GM20000 (cell line): ENCODE measurements around the gene POU4F2.

Source experiments
- DNase-seq: peaks from one replicate; pipeline ENCODE4 v3.0.0; 2012; ENCODE audit warnings: low spot score
- TF ChIP-seq, protein P1 (sequence below): IDR thresholded peaks from 2 replicates; pipeline ENCODE4 v1.5.1; 2012; ENCODE audit warnings: mild to moderate bottlenecking, control low read depth; ENCODE audit errors: extremely low read depth, missing control alignments

Gene POU4F2

DNA sequence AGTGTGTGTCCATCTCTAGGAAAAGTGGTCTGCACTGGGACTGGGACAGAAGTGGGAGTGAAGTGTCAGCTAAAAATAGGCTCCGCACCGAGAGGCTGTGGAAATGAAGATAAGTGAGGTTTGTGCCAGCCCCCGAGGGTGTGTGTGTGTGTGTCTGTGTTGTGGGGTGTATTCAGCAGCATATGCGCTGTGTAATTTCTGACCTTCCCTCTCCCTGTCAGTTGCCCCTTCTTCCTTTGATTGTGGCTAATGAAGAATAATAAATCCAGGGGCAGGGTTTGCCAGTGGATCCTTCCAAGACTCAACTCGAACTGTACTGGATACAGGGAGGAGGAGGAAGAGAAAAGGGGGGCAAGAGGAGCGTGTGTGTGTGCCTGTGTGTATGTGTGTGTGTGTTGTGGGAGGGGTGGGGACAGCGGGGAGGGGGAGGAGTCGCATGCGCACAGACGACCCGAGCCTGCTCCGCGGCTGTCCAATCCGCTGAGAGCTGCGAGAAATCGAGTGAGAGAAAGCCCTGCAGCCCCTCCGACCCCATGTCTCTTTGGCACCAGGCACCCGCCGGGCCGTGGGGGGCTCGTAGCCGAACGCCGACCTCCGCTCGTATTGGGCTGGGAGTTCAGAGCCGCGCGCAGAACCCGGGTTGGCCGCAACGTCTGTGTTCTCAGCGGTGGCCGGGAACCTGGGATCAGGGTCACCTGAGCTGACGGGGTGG is 916 bp upstream of the POU4F2 start:
- TF ChIP-seq, protein P1, sequence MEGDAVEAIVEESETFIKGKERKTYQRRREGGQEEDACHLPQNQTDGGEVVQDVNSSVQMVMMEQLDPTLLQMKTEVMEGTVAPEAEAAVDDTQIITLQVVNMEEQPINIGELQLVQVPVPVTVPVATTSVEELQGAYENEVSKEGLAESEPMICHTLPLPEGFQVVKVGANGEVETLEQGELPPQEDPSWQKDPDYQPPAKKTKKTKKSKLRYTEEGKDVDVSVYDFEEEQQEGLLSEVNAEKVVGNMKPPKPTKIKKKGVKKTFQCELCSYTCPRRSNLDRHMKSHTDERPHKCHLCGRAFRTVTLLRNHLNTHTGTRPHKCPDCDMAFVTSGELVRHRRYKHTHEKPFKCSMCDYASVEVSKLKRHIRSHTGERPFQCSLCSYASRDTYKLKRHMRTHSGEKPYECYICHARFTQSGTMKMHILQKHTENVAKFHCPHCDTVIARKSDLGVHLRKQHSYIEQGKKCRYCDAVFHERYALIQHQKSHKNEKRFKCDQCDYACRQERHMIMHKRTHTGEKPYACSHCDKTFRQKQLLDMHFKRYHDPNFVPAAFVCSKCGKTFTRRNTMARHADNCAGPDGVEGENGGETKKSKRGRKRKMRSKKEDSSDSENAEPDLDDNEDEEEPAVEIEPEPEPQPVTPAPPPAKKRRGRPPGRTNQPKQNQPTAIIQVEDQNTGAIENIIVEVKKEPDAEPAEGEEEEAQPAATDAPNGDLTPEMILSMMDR = no peak
- no peak for DNase-seq

DNA sequence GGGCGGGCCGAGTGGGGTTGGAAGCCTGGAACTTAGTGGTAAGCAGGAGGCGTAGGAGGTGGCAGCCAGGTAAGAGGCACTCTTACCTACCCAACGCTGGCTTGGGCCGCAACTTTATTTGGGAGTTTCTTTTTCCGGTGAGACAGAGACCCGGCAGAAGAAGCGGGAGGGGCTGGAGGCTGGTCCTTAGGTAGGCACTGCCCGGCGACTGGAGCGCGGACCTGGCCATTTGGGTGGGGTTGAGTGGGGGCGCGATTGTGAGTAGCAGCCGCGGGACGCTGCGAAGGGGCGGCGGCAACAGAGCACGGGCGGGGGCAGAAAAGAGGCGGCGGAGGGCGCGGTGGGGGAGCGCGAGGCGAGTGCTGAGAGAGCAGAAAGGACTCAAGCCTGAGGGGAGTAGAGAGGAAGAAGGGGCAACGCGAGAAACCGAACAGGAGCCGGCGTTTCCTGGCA is 334 bp upstream of the POU4F2 start:
- no peak for DNase-seq
- TF ChIP-seq, protein P1 = no peak

DNA sequence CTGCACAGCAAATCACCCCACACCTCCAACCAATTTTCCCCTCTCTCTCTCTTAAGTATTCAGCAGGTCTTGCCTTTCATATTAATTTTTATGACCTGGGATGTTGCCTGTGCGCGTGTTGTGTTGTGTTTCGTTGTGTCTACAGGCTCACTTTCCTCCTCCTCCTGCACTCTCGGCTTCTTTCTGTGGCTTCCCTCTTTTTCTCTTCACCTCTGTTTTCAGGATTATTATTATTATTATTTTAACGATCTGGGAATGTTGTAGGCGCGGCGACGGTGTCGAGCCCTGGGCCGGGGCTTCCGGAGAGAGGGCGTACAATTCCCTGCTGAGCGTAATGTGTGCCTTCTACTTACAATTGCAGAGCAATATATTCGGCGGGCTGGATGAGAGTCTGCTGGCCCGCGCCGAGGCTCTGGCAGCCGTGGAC is 826 bp downstream of the POU4F2 start:
- no peak for DNase-seq
- TF ChIP-seq, protein P1 = no peak

DNA sequence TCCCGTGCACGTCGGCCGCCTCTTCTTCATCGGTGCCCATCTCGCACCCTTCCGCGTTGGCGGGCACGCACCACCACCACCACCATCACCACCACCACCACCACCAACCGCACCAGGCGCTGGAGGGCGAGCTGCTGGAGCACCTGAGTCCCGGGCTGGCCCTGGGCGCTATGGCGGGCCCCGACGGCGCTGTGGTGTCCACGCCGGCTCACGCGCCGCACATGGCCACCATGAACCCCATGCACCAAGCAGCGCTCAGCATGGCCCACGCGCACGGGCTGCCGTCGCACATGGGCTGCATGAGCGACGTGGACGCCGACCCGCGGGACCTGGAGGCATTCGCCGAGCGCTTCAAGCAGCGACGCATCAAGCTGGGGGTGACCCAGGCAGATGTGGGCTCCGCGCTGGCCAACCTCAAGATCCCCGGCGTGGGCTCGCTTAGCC is 1.4 kb downstream of the POU4F2 start:
- no peak for DNase-seq
- TF ChIP-seq, protein P1 = no peak

DNA sequence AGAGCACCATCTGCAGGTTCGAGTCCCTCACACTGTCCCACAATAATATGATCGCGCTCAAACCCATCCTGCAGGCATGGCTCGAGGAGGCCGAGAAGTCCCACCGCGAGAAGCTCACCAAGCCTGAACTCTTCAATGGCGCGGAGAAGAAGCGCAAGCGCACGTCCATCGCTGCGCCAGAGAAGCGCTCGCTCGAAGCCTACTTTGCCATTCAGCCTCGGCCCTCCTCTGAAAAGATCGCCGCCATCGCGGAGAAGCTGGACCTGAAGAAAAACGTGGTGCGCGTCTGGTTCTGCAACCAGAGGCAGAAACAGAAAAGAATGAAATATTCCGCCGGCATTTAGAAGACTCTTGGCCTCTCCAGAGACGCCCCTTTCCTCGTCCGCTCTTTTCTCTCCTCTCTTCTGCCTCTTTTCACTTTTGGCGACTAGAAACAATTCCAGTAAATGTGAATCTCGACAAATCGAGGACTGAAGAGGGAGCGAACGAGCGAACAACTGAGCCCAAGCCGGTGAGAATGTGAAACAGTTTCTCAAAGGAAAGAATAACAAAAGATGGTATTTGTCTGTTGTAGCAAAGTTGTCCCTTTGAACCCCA is 1.9 kb downstream of the POU4F2 start:
- DNase-seq = no peak
- TF ChIP-seq, protein P1 = no peak

DNA sequence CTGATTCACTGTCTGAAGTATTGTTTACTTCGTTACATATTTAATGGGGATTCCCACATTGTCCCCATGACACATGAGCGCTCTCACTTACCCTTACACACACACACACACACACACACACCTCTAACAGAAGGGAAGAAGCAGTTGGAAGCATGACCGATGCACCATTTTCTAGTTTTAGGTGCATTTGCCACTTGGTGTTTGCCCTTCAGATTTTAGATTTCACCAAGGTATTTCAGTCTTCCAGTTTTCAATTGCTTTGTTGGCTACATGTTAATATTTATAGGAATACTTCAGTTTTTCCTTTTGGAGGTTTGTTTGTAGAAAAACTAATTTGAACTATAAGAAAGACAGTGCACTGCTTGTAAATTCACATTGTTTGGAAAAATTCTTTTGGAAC is 3.1 kb downstream of the POU4F2 start:
- TF ChIP-seq, protein P1 = no peak

DNA sequence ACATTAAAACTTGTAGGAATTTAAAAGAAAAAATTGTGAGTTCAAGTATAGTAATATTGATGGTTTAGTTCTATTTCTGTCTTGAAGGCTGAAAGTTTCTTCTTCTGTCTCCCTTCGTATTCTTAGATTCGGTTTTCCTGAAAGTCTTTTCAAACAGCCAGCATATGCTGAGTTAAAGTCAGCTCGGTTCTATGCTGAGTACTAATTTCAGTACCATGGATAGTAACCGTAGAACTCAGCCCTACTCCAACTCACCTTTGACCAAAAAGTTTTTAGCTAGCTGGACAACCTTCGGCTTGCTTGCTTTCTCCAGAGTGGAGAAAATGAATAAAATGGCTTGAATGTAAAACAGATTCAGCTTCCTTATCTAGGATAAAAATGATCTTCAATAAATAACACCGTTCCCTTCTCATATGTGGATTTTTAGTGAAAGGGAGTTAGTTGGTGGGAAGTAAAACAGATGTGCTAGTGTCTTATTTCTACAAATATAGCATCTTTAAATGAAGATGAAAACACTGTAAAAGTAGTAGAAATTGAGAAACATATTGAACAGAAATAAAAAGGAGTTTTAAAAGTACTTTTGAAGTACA is 5.2 kb downstream of the POU4F2 start:
- TF ChIP-seq, protein P1 = no peak
- peak; percentile 66 for DNase-seq

More for the DNA sequence above, 3.1 kb downstream of the POU4F2 start:
- DNase-seq = no peak
